HUDEP-2 (cell line): Measurements from ENCODE around the gene INSL3.

Experiments used
- DNase-seq, 76 experiments: peaks; one replicate each; lab custom pipeline; 2025; ENCODE audit not compliant: unreplicated experiment in 76 of 76; lab: John Stamatoyannopoulos, UW

INSL3 gene

GRCh38 chr19:17821190-17821589 is at the start of gene INSL3:
Gene INSL3 (minus strand): TSS chr19:17821519. CDS start chr19:17821506, 13 bp downstream.
- no peak for DNase-seq

GRCh38 chr19:17869114-17869608 is 47.8 kb upstream of the INSL3 start:
- DNase-seq, result no peak

- no peak for DNase-seq
These were observed 47.4 kb upstream of the INSL3 start for GRCh38 chr19:17868669-17869068.

- no peak for DNase-seq
These were observed 45.7 kb upstream of the INSL3 start for GRCh38 chr19:17866964-17867486.

GRCh38 chr19:17866312-17866963 is 45.1 kb upstream of the INSL3 start:
- DNase-seq, result no peak

- peak in 39 of 76 experiments; percentile 19 to 64 (median 38) for DNase-seq
These were observed 44.3 kb upstream of the INSL3 start for GRCh38 chr19:17865364-17866311.

GRCh38 chr19:17863520-17864182 is 42.3 kb upstream of the INSL3 start:
- DNase-seq, result no peak

GRCh38 chr19:17862711-17863519 is 41.6 kb upstream of the INSL3 start:
- DNase-seq, result no peak

- DNase-seq, result peak in 2 of 76 experiments; percentile 19 to 33
These were observed 40.5 kb upstream of the INSL3 start for GRCh38 chr19:17861542-17862402.

- DNase-seq, result peak in 3 of 76 experiments; percentile 11 to 46 (median 43)
These were observed 39.7 kb upstream of the INSL3 start for GRCh38 chr19:17860993-17861360.

GRCh38 chr19:17860331-17860992 is 39.1 kb upstream of the INSL3 start:
- peak in 9 of 76 experiments; percentile 18 to 59 (median 35) for DNase-seq

- DNase-seq, result peak in 75 of 76 experiments; percentile 90 to 100 (median 100)
These were observed 38.4 kb upstream of the INSL3 start, which contains the start of gene RPL18A for GRCh38 chr19:17859533-17860330. Gene RPL18A (plus strand): TSS chr19:17859910. CDS start chr19:17859957, 47 bp downstream.

GRCh38 chr19:17855280-17856152 is 34.2 kb upstream of the INSL3 start:
- DNase-seq, result peak in 72 of 76 experiments; percentile 12 to 92 (median 74)

- no peak for DNase-seq
These were observed 32.7 kb upstream of the INSL3 start for GRCh38 chr19:17854061-17854460.

GRCh38 chr19:17848595-17849292 is 27.4 kb upstream of the INSL3 start:
- no peak for DNase-seq
